H9 (cell line): ENCODE measurements around the gene RAC2. TPM values are rescaled to one million over a fixed set of nuclear protein-coding genes. Genes with fewer than 3 reads are reported as not detected.

Experiments
- DNase-seq: peaks from one replicate; pipeline ENCODE4 v3.0.0-alpha.2; 2017
- H2AFZ ChIP-seq: one replicate; pipeline ENCODE4 v1.6.1; 2013; ENCODE audit warnings: mild to moderate bottlenecking, low read length, control low read depth, moderate library complexity
- H2AK5ac ChIP-seq: 2 replicates; pipeline ENCODE4 v1.6.1; 2013; ENCODE audit warnings: low read length, control low read depth, mixed read lengths; ENCODE audit not compliant: insufficient read length
- H2BK120ac ChIP-seq: one replicate; pipeline ENCODE4 v1.6.1; 2013; ENCODE audit warnings: low read depth, mild to moderate bottlenecking, low read length, control low read depth, inconsistent platforms; ENCODE audit not compliant: poor library complexity, severe bottlenecking
- H2BK12ac ChIP-seq: 2 replicates; pipeline ENCODE4 v1.6.1; 2013; ENCODE audit warnings: low read length, control low read depth, mixed read lengths, low read depth; ENCODE audit not compliant: insufficient read length
- H2BK15ac ChIP-seq: 2 replicates; pipeline ENCODE4 v1.6.1; 2013; ENCODE audit warnings: low read depth, low read length, control low read depth
- H2BK20ac ChIP-seq: one replicate; pipeline ENCODE4 v1.6.1; 2013; ENCODE audit warnings: low read depth, mild to moderate bottlenecking, low read length, control low read depth, inconsistent platforms; ENCODE audit not compliant: poor library complexity, severe bottlenecking
- H2BK5ac ChIP-seq: 2 replicates; pipeline ENCODE4 v1.6.1; 2013; ENCODE audit warnings: low read length, control low read depth, mixed read lengths; ENCODE audit not compliant: insufficient read length
- H3K14ac ChIP-seq: 2 replicates; pipeline ENCODE4 v1.6.1; 2013; ENCODE audit warnings: low read length, control low read depth; ENCODE audit not compliant: insufficient read depth
- H3K18ac ChIP-seq: 2 replicates; pipeline ENCODE4 v1.6.1; 2013; ENCODE audit warnings: low read depth, mild to moderate bottlenecking, mixed read lengths, low read length, control low read depth; ENCODE audit not compliant: insufficient read length
- H3K23ac ChIP-seq: 2 replicates; pipeline ENCODE4 v1.6.1; 2013; ENCODE audit warnings: low read length, control low read depth, mixed read lengths, low read depth; ENCODE audit not compliant: insufficient read length
- H3K23me2 ChIP-seq: 2 replicates; pipeline ENCODE4 v1.6.1; 2013; ENCODE audit warnings: low read depth, mild to moderate bottlenecking, mixed read lengths, low read length, control low read depth; ENCODE audit not compliant: insufficient read length, poor library complexity, severe bottlenecking
- H3K27ac ChIP-seq: 2 replicates; pipeline ENCODE4 v1.5.1; 2013; ENCODE audit warnings: low read length, control low read depth, mixed read lengths, low read depth; ENCODE audit not compliant: insufficient read length
- H3K27me3 ChIP-seq: 2 replicates; pipeline ENCODE4 v1.6.1; 2013; ENCODE audit warnings: low read length, control low read depth, inconsistent platforms; ENCODE audit not compliant: insufficient read depth
- H3K4ac ChIP-seq: 2 replicates; pipeline ENCODE4 v1.6.1; 2013; ENCODE audit warnings: low read depth, mild to moderate bottlenecking, control low read depth, inconsistent platforms, low read length, moderate library complexity
- H3K4me1 ChIP-seq: 2 replicates; pipeline ENCODE4 v1.6.1; 2013; ENCODE audit warnings: low read length, control low read depth, inconsistent platforms; ENCODE audit not compliant: insufficient read depth
- H3K4me2 ChIP-seq: 2 replicates; pipeline ENCODE4 v1.6.1; 2013; ENCODE audit warnings: low read length, control low read depth, mixed read lengths; ENCODE audit not compliant: insufficient read length, insufficient read depth
- H3K56ac ChIP-seq: 2 replicates; pipeline ENCODE4 v1.6.1; 2013; ENCODE audit warnings: low read depth, mild to moderate bottlenecking, mixed read lengths, low read length, control low read depth; ENCODE audit not compliant: insufficient read length
- H3K79me1 ChIP-seq: 2 replicates; pipeline ENCODE4 v1.6.1; 2013; ENCODE audit warnings: low read depth, mild to moderate bottlenecking, moderate library complexity, low read length, control low read depth, inconsistent platforms; ENCODE audit not compliant: insufficient read depth, poor library complexity, severe bottlenecking
- H3K79me2 ChIP-seq: 2 replicates; pipeline ENCODE4 v1.6.1; 2013; ENCODE audit warnings: low read length, control low read depth, inconsistent platforms; ENCODE audit not compliant: insufficient read depth
- H3K9ac ChIP-seq: 2 replicates; pipeline ENCODE4 v1.6.1; 2013; ENCODE audit warnings: low read length, control low read depth, mixed read lengths; ENCODE audit not compliant: insufficient read length; ENCODE audit errors: extremely low read depth
- H3K9me3 ChIP-seq: one replicate; pipeline ENCODE4 v1.6.1; 2013; ENCODE audit warnings: low read depth, low read length, inconsistent platforms; ENCODE audit not compliant: control insufficient read depth
- H3T11ph ChIP-seq: one replicate; pipeline ENCODE4 v1.6.1; 2013; ENCODE audit warnings: mild to moderate bottlenecking, low read length, control low read depth, inconsistent platforms
- H4K20me1 ChIP-seq: one replicate; pipeline ENCODE4 v1.6.1; 2013; ENCODE audit not compliant: control insufficient read depth, insufficient read length, insufficient read depth
- H4K5ac ChIP-seq: 2 replicates; pipeline ENCODE4 v1.6.1; 2013; ENCODE audit warnings: low read depth, mild to moderate bottlenecking, mixed read lengths, low read length, control low read depth; ENCODE audit not compliant: insufficient read length
- H4K8ac ChIP-seq: replicated peaks from 2 replicates; pipeline ENCODE4 v1.6.1; 2013; ENCODE audit warnings: low read length, control low read depth, mixed read lengths, low read depth; ENCODE audit not compliant: insufficient read length
- H4K91ac ChIP-seq: 2 replicates; pipeline ENCODE4 v1.6.1; 2013; ENCODE audit warnings: low read depth, mild to moderate bottlenecking, moderate library complexity, mixed read lengths, low read length, control low read depth; ENCODE audit not compliant: insufficient read length
- H3K27ac Mint-ChIP-seq, 3 experiments: 2 replicates in 2 of 3; 3 replicates in 1 of 3; pipeline ENCODE4 v1.8.0; 2020 to 2021; ENCODE audit warnings: mixed read lengths in 3 of 3, mild to moderate bottlenecking in 1 of 3, moderate library complexity in 1 of 3
- H3K27me3 Mint-ChIP-seq: 2 replicates; pipeline ENCODE4 v1.8.0; 2021; ENCODE audit warnings: low read depth, mild to moderate bottlenecking, moderate library complexity, mixed read lengths
- H3K36me3 Mint-ChIP-seq, 3 experiments: 2 replicates in 2 of 3; 3 replicates in 1 of 3; pipeline ENCODE4 v1.8.0; 2020 to 2021; ENCODE audit warnings: low read depth in 3 of 3, mixed read lengths in 3 of 3; ENCODE audit not compliant: insufficient read depth in 1 of 3
- H3K4me1 Mint-ChIP-seq, 2 experiments: 2 replicates each; pipeline ENCODE4 v1.8.0; 2020; ENCODE audit warnings: mixed read lengths in 2 of 2
- H3K4me3 Mint-ChIP-seq, 2 experiments: 2 replicates in 1 of 2; 3 replicates in 1 of 2; pipeline ENCODE4 v1.8.0; 2020 to 2021; ENCODE audit warnings: mild to moderate bottlenecking in 2 of 2, mixed read lengths in 2 of 2, moderate library complexity in 1 of 2
- H3K9me3 Mint-ChIP-seq, 2 experiments: 2 replicates in 1 of 2; 3 replicates in 1 of 2; pipeline ENCODE4 v1.8.0; 2020; ENCODE audit warnings: mild to moderate bottlenecking in 2 of 2, mixed read lengths in 2 of 2, moderate library complexity in 1 of 2
- CTCF ChIP-seq: fragments of 200-600 bp; sonication (generic); conservative IDR thresholded peaks from 3 replicates; pipeline ENCODE4 v1.8.0; 2021; ENCODE audit warnings: antibody characterized with exemption, mild to moderate bottlenecking
- WGBS: extraction: QIAGEN DNeasy Blood & Tissue Kit; methylation state at CpG from one replicate; pipeline ENCODE4 v1.1.7; 2013; ENCODE audit warnings: missing lambda C conversion rate, low lambda C conversion rate, mixed read lengths; ENCODE audit not compliant: insufficient read length; ENCODE audit errors: extremely low coverage; 5-methylcytosine and 5-hydroxymethylcytosine counted together
- total RNA-seq: library from RNA; stranded (reverse); gene quantifications from 2 replicates; pipeline ENCODE4 v1.2.1, GENCODE V29; 2021

Gene RAC2
- total RNA-seq, 1 experiment from 2014 or later = 2.8 TPM

DNA sequence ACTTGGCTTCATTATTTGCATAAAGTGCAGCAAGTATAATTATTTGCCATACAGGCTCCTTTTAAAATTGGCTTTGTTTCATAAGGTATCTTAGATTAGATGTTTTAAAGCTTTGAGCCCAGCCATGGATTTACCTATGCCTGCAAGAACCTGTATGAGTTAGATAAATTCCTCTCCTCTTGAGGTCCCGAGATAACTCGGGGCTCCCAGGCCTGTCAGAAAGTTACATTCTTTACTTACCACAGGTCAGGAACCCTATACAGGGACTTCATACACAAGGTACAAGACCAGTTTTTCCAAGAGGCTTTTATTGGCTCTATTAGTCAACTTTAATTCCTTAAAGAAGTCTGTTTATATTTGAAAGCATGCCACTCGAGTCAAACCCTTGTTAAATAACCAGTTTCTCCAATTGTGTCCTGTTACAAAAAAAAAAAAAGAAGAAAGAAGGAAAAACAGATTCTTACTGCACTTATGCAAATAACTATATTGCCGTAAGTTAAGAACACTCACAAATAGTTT, 53.7 kb downstream of the RAC2 start:
- Histone ChIP-seq H2BK120ac (no peak overlapping the region), H3K27me3 (no peaks in the 10 kb centered on the region), H4K20me1 (no peaks in the 10 kb centered on the region), H3K23me2 (peaks cover 9% of the 10 kb centered on the region), H2AK5ac (no peak overlapping the region), H3K56ac (no peak overlapping the region), H3K4me1 (peaks cover 5% of the 10 kb centered on the region), H3K79me2 (no peaks in the 10 kb centered on the region), H3T11ph (no peak overlapping the region), H3K14ac (no peak overlapping the region), H3K18ac (no peak overlapping the region), H3K9ac (no peak overlapping the region), H3K27ac (no peak overlapping the region), H2BK15ac (no peak overlapping the region), H4K8ac (no peak overlapping the region), H3K23ac (no peak overlapping the region), H3K4ac (no peak overlapping the region), H2BK12ac (no peak overlapping the region), H3K9me3 (peaks cover 5% of the 10 kb centered on the region), H3K4me2 (no peak overlapping the region), H2AFZ (no peak overlapping the region), H3K79me1 (no peaks in the 10 kb centered on the region), H2BK5ac (no peak overlapping the region), H4K91ac (no peak overlapping the region), H4K5ac (no peak overlapping the region), H2BK20ac (no peak overlapping the region)
- Mint-ChIP-seq H3K36me3 (peaks cover 17 to 29% (median 19%) of the 10 kb centered on the region in 3 experiments), H3K4me3 (no peak overlapping the region), H3K27me3 (no peaks in the 10 kb centered on the region; the same call in 1 of the 2 replicates), H3K4me1 (peaks cover 29 to 36% of the 10 kb centered on the region in 2 experiments), H3K27ac (no peak overlapping the region), H3K9me3 (peaks cover 16 to 25% of the 10 kb centered on the region in 2 experiments)
- no peak for TF ChIP-seq CTCF
- DNase-seq = no peak
- WGBS = no CpG with 5 or more reads among the region's 4 CpGs
